A673 (cell line): ENCODE data around the gene HRH1.

ENCODE experiments used
- EZH2 ChIP-seq: fragments of 200-600 bp; sonication (generic); IDR thresholded peaks from 2 replicates; pipeline ENCODE4 v1.6.1; 2017; ENCODE audit warnings: borderline replicate concordance, low read depth, mild to moderate bottlenecking, mixed read lengths, antibody characterized with exemption, low read length; ENCODE audit not compliant: poor library complexity, severe bottlenecking
- TF ChIP-seq, protein P1 (sequence below): fragments of 300-800, 200-600 bp; sonication (generic); conservative IDR thresholded peaks from 2 replicates; pipeline ENCODE4 v1.5.1; 2017; ENCODE audit warnings: low read depth, mild to moderate bottlenecking, antibody characterized with exemption, low read length, moderate library complexity, mixed read lengths

DNA sequence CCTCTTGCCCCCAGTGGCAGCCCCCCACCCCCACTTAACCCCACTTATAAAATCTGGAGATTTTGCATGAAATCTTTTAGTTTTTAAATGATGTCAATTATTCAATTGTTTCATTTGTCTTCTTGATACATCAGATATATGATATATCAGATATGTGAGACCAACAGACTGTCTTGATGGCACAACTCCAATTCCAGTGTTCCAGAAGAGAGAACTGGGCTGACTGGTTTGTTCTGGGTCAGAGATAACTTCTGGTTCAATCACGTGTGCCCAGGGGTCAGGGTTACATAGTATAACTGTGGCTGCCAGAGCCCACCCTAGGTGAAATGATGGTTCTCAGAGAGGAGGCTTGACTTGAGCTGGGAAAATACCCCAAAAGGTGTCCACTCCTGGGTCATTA, 85.5 kb downstream of the HRH1 start:
- TF ChIP-seq, protein P1, sequence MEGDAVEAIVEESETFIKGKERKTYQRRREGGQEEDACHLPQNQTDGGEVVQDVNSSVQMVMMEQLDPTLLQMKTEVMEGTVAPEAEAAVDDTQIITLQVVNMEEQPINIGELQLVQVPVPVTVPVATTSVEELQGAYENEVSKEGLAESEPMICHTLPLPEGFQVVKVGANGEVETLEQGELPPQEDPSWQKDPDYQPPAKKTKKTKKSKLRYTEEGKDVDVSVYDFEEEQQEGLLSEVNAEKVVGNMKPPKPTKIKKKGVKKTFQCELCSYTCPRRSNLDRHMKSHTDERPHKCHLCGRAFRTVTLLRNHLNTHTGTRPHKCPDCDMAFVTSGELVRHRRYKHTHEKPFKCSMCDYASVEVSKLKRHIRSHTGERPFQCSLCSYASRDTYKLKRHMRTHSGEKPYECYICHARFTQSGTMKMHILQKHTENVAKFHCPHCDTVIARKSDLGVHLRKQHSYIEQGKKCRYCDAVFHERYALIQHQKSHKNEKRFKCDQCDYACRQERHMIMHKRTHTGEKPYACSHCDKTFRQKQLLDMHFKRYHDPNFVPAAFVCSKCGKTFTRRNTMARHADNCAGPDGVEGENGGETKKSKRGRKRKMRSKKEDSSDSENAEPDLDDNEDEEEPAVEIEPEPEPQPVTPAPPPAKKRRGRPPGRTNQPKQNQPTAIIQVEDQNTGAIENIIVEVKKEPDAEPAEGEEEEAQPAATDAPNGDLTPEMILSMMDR = no peak
- TF ChIP-seq EZH2 = no peak
